ENCODE measurements around the gene CHIA.

CHIA gene

GRCh38 chr1:111275780-111276433, 14.7 kb upstream of the CHIA start:
- H3K9me3 ChIP-seq (ENCODE audit: control insufficient read depth, insufficient read depth, low read length): peaks cover 8% of the 10 kb centered on the region; the same call in 1 of the 2 replicates
- peaks cover under 1% of the 10 kb centered on the region; the same call in 1 of the 2 replicates for H3K4me1 ChIP-seq (ENCODE audit: control insufficient read depth, low read length)
- H3K4me3 ChIP-seq (ENCODE audit: low read length): no peak overlapping the region
- no peaks in the 10 kb centered on the region for H3K79me2 ChIP-seq (ENCODE audit: control insufficient read depth, low read length)
- TF ChIP-seq EZH2phosphoT487 (IDR thresholded peaks at IDR 0.05; ENCODE audit: borderline replicate concordance, low read length): no peak
- no peak for TF ChIP-seq CTCF (IDR thresholded peaks at IDR 0.05; ENCODE audit: low read depth, low read length, poor library complexity, severe bottlenecking)
- H3K36me3 ChIP-seq (ENCODE audit: control insufficient read depth, low read length): no peaks in the 10 kb centered on the region
- peaks cover 9% of the 10 kb centered on the region for H3K27me3 ChIP-seq (ENCODE audit: control insufficient read depth, low read length)
- no peak overlapping the region for H3K4me2 ChIP-seq (ENCODE audit: low read length)
- H3K27ac ChIP-seq (ENCODE audit: low read depth, low read length): no peak overlapping the region
- no peaks in the 10 kb centered on the region for H3F3A ChIP-seq (ENCODE audit: control insufficient read depth, insufficient read depth)
- H4K20me1 ChIP-seq (ENCODE audit: control insufficient read depth, insufficient read depth, low read depth, low read length): no peaks in the 10 kb centered on the region
- H3K9me2 ChIP-seq (replicated peaks; ENCODE audit: control insufficient read depth, low read length): no peaks in the 10 kb centered on the region

DNA sequence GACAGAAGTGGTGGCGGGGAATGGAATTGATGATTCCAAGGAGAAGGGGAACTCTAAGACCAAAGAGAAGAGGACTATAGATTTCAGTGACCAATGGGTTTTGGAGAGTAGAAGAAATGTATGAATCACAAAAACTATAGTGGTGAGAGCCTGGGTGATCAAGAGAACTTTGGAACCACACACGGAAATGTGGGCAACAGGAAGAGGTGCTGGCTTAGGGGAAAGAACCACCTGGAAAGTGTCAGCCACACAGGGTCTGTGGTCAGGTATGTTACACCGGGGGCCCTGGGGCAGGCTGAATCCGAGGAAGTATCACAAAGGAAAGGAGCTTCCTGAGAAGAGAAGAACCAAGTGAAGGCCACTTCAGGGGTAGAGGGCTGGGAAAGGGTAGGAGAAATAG, 11.5 kb upstream of the CHIA start:
- Histone ChIP-seq H3K27ac (ENCODE audit: low read depth, low read length) (no peak overlapping the region), H3K9me3 (ENCODE audit: control insufficient read depth, insufficient read depth, low read length) (peaks cover 8% of the 10 kb centered on the region; the same call in 1 of the 2 replicates), H3K9me2 (replicated peaks; ENCODE audit: control insufficient read depth, low read length) (no peaks in the 10 kb centered on the region), H4K20me1 (ENCODE audit: control insufficient read depth, insufficient read depth, low read depth, low read length) (no peaks in the 10 kb centered on the region), H3K4me3 (ENCODE audit: low read length) (no peak overlapping the region), H3K27me3 (ENCODE audit: control insufficient read depth, low read length) (no peaks in the 10 kb centered on the region), H3K4me1 (ENCODE audit: control insufficient read depth, low read length) (no peaks in the 10 kb centered on the region), H3K4me2 (ENCODE audit: low read length) (no peak overlapping the region), H3F3A (ENCODE audit: control insufficient read depth, insufficient read depth) (no peaks in the 10 kb centered on the region), H3K79me2 (ENCODE audit: control insufficient read depth, low read length) (no peaks in the 10 kb centered on the region), H3K36me3 (ENCODE audit: control insufficient read depth, low read length) (no peaks in the 10 kb centered on the region)
- TF ChIP-seq EZH2phosphoT487 (IDR thresholded peaks at IDR 0.05; ENCODE audit: borderline replicate concordance, low read length): no peak

GRCh38 chr1:111280267-111280666, 10.4 kb upstream of the CHIA start:
- no peak overlapping the region for H3K27ac ChIP-seq (ENCODE audit: low read depth, low read length)
- H3K4me2 ChIP-seq (ENCODE audit: low read length): no peak overlapping the region
- H3K4me3 ChIP-seq (ENCODE audit: low read length): no peak overlapping the region
- no peaks in the 10 kb centered on the region for H4K20me1 ChIP-seq (ENCODE audit: control insufficient read depth, insufficient read depth, low read depth, low read length)
- H3F3A ChIP-seq (ENCODE audit: control insufficient read depth, insufficient read depth): no peaks in the 10 kb centered on the region
- H3K9me2 ChIP-seq (replicated peaks; ENCODE audit: control insufficient read depth, low read length): no peaks in the 10 kb centered on the region
- H3K4me1 ChIP-seq (ENCODE audit: control insufficient read depth, low read length): no peaks in the 10 kb centered on the region
- no peaks in the 10 kb centered on the region for H3K27me3 ChIP-seq (ENCODE audit: control insufficient read depth, low read length)
- H3K79me2 ChIP-seq (ENCODE audit: control insufficient read depth, low read length): no peaks in the 10 kb centered on the region
- peaks cover 8% of the 10 kb centered on the region; the same call in 1 of the 2 replicates for H3K9me3 ChIP-seq (ENCODE audit: control insufficient read depth, insufficient read depth, low read length)
- no peaks in the 10 kb centered on the region for H3K36me3 ChIP-seq (ENCODE audit: control insufficient read depth, low read length)
- no peak for TF ChIP-seq EZH2phosphoT487 (IDR thresholded peaks at IDR 0.05; ENCODE audit: borderline replicate concordance, low read length)
- no peak for TF ChIP-seq CTCF (IDR thresholded peaks at IDR 0.05; ENCODE audit: low read depth, low read length, poor library complexity, severe bottlenecking)

DNA sequence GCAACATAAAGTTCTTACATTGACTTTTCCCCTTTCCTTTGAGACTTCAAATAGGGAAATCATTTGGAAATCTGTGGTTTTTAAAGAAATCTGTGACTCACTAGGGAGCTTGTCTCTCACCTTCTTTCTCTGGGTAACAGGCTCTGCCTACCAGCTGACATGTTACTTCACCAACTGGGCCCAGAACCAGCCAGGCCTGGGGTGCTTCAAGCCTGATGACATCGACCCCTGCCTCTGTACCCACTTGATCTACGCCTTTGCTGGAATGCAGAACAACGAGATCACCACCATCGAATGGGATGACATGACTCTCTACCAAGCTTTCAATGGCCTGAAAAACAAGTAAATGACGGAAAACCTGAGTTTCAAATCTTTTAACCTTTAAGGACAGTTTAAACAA, 9.2 kb upstream of the CHIA start:
- TF ChIP-seq CTCF (IDR thresholded peaks at IDR 0.05; ENCODE audit: low read depth, low read length, poor library complexity, severe bottlenecking) (no peak), EZH2phosphoT487 (IDR thresholded peaks at IDR 0.05; ENCODE audit: borderline replicate concordance, low read length) (no peak)
- no peaks in the 10 kb centered on the region for H3K79me2 ChIP-seq (ENCODE audit: control insufficient read depth, low read length)
- no peaks in the 10 kb centered on the region for H3F3A ChIP-seq (ENCODE audit: control insufficient read depth, insufficient read depth)
- H3K4me2 ChIP-seq (ENCODE audit: low read length): no peak overlapping the region
- H3K4me1 ChIP-seq (ENCODE audit: control insufficient read depth, low read length): no peaks in the 10 kb centered on the region
- H3K36me3 ChIP-seq (ENCODE audit: control insufficient read depth, low read length): no peaks in the 10 kb centered on the region
- no peaks in the 10 kb centered on the region for H4K20me1 ChIP-seq (ENCODE audit: control insufficient read depth, insufficient read depth, low read depth, low read length)
- no peaks in the 10 kb centered on the region for H3K27me3 ChIP-seq (ENCODE audit: control insufficient read depth, low read length)
- no peak overlapping the region for H3K27ac ChIP-seq (ENCODE audit: low read depth, low read length)
- peaks cover 7% of the 10 kb centered on the region; the same call in 1 of the 2 replicates for H3K9me3 ChIP-seq (ENCODE audit: control insufficient read depth, insufficient read depth, low read length)
- H3K4me3 ChIP-seq (ENCODE audit: low read length): no peak overlapping the region
- no peaks in the 10 kb centered on the region for H3K9me2 ChIP-seq (replicated peaks; ENCODE audit: control insufficient read depth, low read length)

Data from DOHH2 (cell line).